NB4 (cell line): Measurements from ENCODE around the gene ARHGEF17.

ENCODE experiments used
- MYC ChIP-seq: IDR thresholded peaks from 2 replicates; pipeline ENCODE4 v1.6.1; 2011; ENCODE audit warnings: low read depth, low read length
- POLR2A ChIP-seq: IDR thresholded peaks from 2 replicates; pipeline ENCODE4 v1.6.1; 2011; ENCODE audit warnings: mild to moderate bottlenecking; ENCODE audit not compliant: insufficient read length; ENCODE audit errors: extremely low read depth
- TF ChIP-seq, protein P1 (sequence below): IDR thresholded peaks from one replicate; pipeline ENCODE4 v1.5.1; 2012; ENCODE audit warnings: low read depth, low read length

- TF ChIP-seq, protein P1, sequence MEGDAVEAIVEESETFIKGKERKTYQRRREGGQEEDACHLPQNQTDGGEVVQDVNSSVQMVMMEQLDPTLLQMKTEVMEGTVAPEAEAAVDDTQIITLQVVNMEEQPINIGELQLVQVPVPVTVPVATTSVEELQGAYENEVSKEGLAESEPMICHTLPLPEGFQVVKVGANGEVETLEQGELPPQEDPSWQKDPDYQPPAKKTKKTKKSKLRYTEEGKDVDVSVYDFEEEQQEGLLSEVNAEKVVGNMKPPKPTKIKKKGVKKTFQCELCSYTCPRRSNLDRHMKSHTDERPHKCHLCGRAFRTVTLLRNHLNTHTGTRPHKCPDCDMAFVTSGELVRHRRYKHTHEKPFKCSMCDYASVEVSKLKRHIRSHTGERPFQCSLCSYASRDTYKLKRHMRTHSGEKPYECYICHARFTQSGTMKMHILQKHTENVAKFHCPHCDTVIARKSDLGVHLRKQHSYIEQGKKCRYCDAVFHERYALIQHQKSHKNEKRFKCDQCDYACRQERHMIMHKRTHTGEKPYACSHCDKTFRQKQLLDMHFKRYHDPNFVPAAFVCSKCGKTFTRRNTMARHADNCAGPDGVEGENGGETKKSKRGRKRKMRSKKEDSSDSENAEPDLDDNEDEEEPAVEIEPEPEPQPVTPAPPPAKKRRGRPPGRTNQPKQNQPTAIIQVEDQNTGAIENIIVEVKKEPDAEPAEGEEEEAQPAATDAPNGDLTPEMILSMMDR = no peak
- TF ChIP-seq POLR2A = no peak
- peak; percentile 55; the same call in 1 of the 2 replicates for TF ChIP-seq MYC
These were observed 1.2 kb downstream of the ARHGEF17 start for GRCh38 chr11:73308961-73309919.
